PFSK-1 (cell line): Measurements from ENCODE around the gene TPX2.

Experiments used
- FOXP2 ChIP-seq: optimal IDR thresholded peaks from 2 replicates; pipeline ENCODE3; 2011; ENCODE audit warnings: borderline replicate concordance, control low read depth, inconsistent platforms; ENCODE audit not compliant: insufficient read depth; ENCODE audit errors: extremely low read length, extremely low read depth
- POLR2AphosphoS5 ChIP-seq: IDR thresholded peaks from 2 replicates; pipeline ENCODE4 v1.6.1; 2012; ENCODE audit warnings: low read depth, mild to moderate bottlenecking, control low read depth, low read length, moderate library complexity
- SIN3A ChIP-seq: IDR thresholded peaks from 2 replicates; pipeline ENCODE4 v1.6.1; 2012; ENCODE audit warnings: mild to moderate bottlenecking, low read length, moderate library complexity, borderline replicate concordance; ENCODE audit not compliant: insufficient read depth
- TAF1 ChIP-seq: IDR thresholded peaks from 2 replicates; pipeline ENCODE4 v1.6.1; 2012; ENCODE audit warnings: low read length, control low read depth, borderline replicate concordance; ENCODE audit not compliant: insufficient read depth
- TF ChIP-seq, protein P1 (sequence below), 2 experiments: IDR thresholded peaks; 2 replicates each; pipeline versions ENCODE4 v1.6.1 to v1.8.0; 2011 to 2012; ENCODE audit warnings: low read depth in 2 of 2, low read length in 2 of 2, control low read depth in 1 of 2, inconsistent platforms in 1 of 2, mild to moderate bottlenecking in 1 of 2, moderate library complexity in 1 of 2; ENCODE audit not compliant: insufficient read depth in 1 of 2

TPX2 gene

GRCh38 chr20:31764641-31765305 lies 25.7 kb downstream of the TPX2 start:
- TF ChIP-seq POLR2AphosphoS5 (no peak), SIN3A (no peak), FOXP2 (no peak), TAF1 (no peak)
- TF ChIP-seq, protein P1, sequence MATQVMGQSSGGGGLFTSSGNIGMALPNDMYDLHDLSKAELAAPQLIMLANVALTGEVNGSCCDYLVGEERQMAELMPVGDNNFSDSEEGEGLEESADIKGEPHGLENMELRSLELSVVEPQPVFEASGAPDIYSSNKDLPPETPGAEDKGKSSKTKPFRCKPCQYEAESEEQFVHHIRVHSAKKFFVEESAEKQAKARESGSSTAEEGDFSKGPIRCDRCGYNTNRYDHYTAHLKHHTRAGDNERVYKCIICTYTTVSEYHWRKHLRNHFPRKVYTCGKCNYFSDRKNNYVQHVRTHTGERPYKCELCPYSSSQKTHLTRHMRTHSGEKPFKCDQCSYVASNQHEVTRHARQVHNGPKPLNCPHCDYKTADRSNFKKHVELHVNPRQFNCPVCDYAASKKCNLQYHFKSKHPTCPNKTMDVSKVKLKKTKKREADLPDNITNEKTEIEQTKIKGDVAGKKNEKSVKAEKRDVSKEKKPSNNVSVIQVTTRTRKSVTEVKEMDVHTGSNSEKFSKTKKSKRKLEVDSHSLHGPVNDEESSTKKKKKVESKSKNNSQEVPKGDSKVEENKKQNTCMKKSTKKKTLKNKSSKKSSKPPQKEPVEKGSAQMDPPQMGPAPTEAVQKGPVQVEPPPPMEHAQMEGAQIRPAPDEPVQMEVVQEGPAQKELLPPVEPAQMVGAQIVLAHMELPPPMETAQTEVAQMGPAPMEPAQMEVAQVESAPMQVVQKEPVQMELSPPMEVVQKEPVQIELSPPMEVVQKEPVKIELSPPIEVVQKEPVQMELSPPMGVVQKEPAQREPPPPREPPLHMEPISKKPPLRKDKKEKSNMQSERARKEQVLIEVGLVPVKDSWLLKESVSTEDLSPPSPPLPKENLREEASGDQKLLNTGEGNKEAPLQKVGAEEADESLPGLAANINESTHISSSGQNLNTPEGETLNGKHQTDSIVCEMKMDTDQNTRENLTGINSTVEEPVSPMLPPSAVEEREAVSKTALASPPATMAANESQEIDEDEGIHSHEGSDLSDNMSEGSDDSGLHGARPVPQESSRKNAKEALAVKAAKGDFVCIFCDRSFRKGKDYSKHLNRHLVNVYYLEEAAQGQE (IDR thresholded peaks at IDR 0.05; ENCODE audit: insufficient read depth in 1 of 2, low read depth in 2 of 2, low read length in 2 of 2) = no peak

- TF ChIP-seq FOXP2 = no peak
- TF ChIP-seq SIN3A = no peak
- no peak for TF ChIP-seq POLR2AphosphoS5
- TF ChIP-seq, protein P1 (IDR thresholded peaks at IDR 0.05; ENCODE audit: insufficient read depth in 1 of 2, low read depth in 2 of 2, low read length in 2 of 2) = no peak
- no peak for TF ChIP-seq TAF1
Observed at GRCh38 chr20:31767805-31768204, 28.7 kb downstream of the TPX2 start.

DNA sequence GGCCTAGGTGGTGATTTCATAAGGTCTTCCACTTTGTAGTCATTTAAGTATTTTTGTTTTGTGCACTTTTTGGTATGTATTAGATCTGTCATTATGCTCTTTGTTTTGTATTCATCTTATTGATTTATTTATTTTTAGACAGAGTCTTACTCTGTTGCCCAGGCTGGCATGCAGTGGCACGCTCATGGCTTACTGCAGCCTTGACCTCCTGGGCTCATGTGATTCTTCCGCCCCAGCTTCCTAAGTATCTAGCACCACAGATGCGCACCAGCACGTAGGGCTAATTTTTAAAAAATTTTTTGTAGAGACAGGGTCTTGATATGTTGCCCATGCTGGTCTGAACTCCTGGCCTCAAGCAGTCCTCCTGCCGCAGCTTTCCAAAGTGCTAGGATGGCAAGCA lies 30.6 kb downstream of the TPX2 start:
- TF ChIP-seq FOXP2 (no peak), SIN3A (no peak), TAF1 (no peak), POLR2AphosphoS5 (no peak)
- TF ChIP-seq, protein P1 (IDR thresholded peaks at IDR 0.05; ENCODE audit: insufficient read depth in 1 of 2, low read depth in 2 of 2, low read length in 2 of 2) = no peak

GRCh38 chr20:31770243-31770642 lies 31.2 kb downstream of the TPX2 start:
- TF ChIP-seq SIN3A (no peak), TAF1 (no peak), FOXP2 (no peak), POLR2AphosphoS5 (no peak)
- TF ChIP-seq, protein P1 (IDR thresholded peaks at IDR 0.05; ENCODE audit: insufficient read depth in 1 of 2, low read depth in 2 of 2, low read length in 2 of 2) = no peak

- TF ChIP-seq POLR2AphosphoS5 (no peak), FOXP2 (no peak), SIN3A (no peak), TAF1 (no peak)
- TF ChIP-seq, protein P1 (IDR thresholded peaks at IDR 0.05; ENCODE audit: insufficient read depth in 1 of 2, low read depth in 2 of 2, low read length in 2 of 2) = no peak
Observed at GRCh38 chr20:31774408-31774807, 35.3 kb downstream of the TPX2 start.
